ENCODE results near the gene RBP5.

Gene RBP5

DNA sequence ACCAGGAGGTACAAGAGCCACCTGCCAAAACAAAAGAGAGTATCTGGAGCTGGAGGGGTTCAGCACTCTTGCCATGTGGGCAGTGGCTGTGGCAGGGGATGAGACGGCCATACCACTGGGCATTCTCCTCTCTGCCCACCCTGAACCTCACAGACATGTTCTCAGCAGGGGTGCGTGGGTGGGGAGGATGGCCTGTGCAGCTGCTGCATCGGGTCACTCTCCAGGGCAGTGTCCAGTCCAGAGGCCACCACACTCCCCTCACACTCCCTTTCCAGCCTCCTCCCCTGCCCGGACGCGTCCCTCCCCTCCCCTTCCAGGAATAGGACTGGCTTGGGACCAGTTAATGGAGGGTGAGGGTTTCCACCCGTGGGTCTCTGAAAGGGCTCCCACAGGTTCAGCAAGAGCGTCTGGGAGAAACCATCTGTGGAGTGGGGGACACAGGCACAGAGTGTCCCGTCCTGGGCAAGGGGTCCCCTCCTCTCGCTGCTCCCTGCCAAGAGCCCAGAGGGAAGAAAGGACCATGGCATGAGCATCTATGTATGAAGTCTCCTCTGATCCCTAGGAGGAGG lies 36.9 kb downstream of the RBP5 start:
- H3K4me3 ChIP-seq (ENCODE audit: low read depth, low read length) = peak overlapping the region; percentile 28
- TF ChIP-seq, protein P1, sequence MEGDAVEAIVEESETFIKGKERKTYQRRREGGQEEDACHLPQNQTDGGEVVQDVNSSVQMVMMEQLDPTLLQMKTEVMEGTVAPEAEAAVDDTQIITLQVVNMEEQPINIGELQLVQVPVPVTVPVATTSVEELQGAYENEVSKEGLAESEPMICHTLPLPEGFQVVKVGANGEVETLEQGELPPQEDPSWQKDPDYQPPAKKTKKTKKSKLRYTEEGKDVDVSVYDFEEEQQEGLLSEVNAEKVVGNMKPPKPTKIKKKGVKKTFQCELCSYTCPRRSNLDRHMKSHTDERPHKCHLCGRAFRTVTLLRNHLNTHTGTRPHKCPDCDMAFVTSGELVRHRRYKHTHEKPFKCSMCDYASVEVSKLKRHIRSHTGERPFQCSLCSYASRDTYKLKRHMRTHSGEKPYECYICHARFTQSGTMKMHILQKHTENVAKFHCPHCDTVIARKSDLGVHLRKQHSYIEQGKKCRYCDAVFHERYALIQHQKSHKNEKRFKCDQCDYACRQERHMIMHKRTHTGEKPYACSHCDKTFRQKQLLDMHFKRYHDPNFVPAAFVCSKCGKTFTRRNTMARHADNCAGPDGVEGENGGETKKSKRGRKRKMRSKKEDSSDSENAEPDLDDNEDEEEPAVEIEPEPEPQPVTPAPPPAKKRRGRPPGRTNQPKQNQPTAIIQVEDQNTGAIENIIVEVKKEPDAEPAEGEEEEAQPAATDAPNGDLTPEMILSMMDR (IDR thresholded peaks at IDR 0.05; ENCODE audit: low read depth, low read length, missing control alignments) = no peak

DNA sequence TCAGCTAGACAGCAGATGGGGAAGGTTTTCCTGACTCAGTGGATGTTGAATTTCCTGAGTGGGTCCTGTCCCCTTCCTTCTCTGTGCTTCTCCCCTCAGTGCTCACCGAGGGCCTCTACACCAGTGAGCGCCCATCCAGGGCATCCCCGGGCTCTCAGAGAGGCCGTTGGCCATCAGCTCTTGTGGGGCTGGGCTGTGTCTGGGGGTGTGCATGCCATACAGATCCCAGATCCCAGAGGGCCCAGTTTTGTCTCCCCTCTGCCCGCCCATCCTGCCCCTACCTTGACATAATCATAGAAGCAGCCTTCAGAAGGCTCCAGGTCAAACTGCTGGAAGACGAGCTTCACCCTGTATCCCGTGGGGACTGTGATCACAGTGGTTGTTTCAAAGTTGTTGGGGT lies 37.5 kb downstream of the RBP5 start:
- DNase-seq (ENCODE audit: low read depth) = no peak
- H3K4me3 ChIP-seq (ENCODE audit: low read depth, low read length) = no peak overlapping the region
- TF ChIP-seq, protein P1 (IDR thresholded peaks at IDR 0.05; ENCODE audit: low read depth, low read length, missing control alignments) = no peak

More for the DNA sequence above, 36.9 kb downstream of the RBP5 start:
- DNase-seq (ENCODE audit: low read depth) = no peak

DNA sequence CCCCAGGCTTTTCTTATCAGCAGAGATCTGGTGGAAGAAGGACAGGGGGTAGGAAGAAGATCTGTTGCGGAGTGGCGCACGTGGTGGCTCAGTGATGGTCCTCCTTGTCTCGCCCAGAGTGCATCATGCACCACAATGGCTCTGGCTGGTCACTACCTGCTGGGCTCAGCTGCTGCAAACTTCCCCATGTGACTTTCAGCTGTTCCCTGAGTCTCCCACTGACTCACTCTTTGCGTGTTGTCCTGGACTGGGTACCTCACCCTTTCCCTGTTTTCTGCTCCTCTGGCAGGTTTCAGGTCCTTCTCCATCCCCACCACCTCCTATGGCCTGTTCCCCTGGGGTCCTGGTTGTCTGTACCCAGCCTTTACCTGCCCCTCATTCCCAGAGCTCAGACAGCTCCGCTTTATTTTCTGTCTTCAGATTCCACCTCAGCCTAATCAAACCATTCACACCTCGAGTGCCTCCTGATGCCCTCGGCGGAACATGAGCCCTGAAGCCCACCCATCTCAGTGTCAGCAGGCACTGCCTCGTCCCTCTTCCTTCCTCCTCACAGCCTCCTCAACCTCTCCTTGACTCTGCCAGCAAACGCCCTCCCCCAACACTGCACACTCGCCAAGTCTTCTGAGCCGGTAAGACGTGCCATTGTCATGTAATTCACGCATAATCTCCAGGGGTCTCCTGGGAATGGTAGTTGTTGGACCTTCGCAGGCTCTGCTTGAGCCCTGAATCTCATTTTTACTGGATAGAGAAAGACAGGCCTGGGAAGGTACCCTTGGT lies 38.3 kb downstream of the RBP5 start:
- DNase-seq (ENCODE audit: low read depth) = no peak
- H3K4me3 ChIP-seq (ENCODE audit: low read depth, low read length) = no peak overlapping the region
- TF ChIP-seq, protein P1 (IDR thresholded peaks at IDR 0.05; ENCODE audit: low read depth, low read length, missing control alignments) = no peak

DNA sequence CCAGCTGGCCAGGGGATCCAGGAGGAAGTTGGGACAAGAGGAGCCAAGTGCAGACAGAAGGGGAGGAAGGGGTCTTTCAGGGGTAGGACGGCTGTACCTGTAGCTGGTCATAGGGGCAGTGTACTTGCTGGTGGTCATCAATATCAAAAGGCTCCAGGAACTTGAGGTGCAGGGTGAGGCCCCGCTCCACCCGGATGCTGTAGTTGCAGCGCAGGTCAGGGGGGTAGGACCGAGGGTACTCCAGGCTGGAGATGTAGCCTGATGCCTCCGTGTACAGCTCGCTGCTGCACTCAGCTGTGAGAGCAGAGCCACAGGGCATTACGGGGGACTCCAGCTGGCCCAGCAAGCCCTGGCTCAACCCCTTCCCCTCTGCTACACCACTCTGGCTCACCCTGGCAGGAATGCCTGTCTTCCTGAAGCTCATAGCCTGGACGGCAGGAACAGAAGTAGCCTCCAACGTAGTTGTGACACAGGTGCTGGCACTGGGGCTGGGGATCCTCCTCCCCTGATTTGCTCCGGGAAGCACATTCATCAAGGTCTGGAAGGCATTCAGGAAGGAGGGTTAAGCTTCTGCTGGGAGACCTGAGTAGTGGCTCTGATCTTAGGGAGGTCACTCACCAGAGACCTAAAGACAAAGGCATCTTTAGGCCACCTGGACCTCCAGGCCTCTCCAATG lies 39.4 kb downstream of the RBP5 start:
- TF ChIP-seq, protein P1 (IDR thresholded peaks at IDR 0.05; ENCODE audit: low read depth, low read length, missing control alignments) = no peak
- H3K4me3 ChIP-seq (ENCODE audit: low read depth, low read length) = no peak overlapping the region
- no peak for DNase-seq (ENCODE audit: low read depth)

DNA sequence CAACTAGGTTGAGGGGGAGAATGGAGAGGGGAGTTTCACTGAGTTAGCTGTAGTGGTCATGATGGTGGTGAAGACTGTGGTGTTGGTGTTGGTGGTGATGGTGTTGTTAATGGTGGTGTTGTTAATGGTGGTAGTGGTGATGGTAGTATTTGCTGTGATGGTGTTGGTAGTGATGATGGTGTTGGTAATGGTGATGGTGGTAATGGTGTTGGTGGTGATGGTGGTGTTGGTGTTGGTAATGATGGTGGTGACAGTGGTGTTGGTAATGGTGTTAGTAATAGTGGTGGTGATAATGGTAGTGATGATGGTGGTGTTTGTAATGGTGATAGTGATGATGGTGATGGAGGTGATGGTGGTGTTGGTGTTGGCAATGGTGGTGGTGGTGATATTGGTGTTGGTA lies 45.6 kb downstream of the RBP5 start:
- TF ChIP-seq, protein P1 (IDR thresholded peaks at IDR 0.05; ENCODE audit: low read depth, low read length, missing control alignments) = no peak
- DNase-seq (ENCODE audit: low read depth) = no peak
- no peak overlapping the region for H3K4me3 ChIP-seq (ENCODE audit: low read depth, low read length)

DNA sequence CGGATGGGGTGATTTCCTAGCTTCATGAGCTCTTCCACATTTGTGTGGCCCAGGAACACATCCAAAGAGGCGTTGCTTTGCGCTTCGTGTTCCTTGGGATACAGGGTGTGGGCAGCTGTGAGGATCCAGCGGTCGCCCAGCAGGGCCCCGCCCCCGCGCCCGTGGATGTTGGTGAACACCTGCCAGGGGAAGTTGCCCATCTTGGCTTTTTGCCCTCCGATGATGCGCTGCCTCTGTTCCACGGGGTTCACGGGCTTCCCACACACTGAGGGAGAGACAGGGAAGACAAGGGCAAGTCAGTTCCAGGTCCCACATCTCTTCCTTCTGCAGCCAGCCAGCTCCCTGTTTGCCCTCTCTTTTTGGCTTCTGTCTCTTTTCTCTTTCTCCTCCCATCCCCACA lies 47.7 kb downstream of the RBP5 start:
- TF ChIP-seq, protein P1 (IDR thresholded peaks at IDR 0.05; ENCODE audit: low read depth, low read length, missing control alignments) = no peak
- DNase-seq (ENCODE audit: low read depth) = no peak
- H3K4me3 ChIP-seq (ENCODE audit: low read depth, low read length) = no peak overlapping the region
